HG02943 (cell line): Measurements from ENCODE around the gene DNAJB6.

Experiments used
- ATAC-seq: cut with Tn5 transposase; IDR thresholded peaks from one replicate; pipeline ENCODE4 v1.9.1; 2021; ENCODE audit warnings: mild to moderate bottlenecking, low read depth, moderate library complexity; ENCODE audit not compliant: unreplicated experiment

Gene DNAJB6

DNA sequence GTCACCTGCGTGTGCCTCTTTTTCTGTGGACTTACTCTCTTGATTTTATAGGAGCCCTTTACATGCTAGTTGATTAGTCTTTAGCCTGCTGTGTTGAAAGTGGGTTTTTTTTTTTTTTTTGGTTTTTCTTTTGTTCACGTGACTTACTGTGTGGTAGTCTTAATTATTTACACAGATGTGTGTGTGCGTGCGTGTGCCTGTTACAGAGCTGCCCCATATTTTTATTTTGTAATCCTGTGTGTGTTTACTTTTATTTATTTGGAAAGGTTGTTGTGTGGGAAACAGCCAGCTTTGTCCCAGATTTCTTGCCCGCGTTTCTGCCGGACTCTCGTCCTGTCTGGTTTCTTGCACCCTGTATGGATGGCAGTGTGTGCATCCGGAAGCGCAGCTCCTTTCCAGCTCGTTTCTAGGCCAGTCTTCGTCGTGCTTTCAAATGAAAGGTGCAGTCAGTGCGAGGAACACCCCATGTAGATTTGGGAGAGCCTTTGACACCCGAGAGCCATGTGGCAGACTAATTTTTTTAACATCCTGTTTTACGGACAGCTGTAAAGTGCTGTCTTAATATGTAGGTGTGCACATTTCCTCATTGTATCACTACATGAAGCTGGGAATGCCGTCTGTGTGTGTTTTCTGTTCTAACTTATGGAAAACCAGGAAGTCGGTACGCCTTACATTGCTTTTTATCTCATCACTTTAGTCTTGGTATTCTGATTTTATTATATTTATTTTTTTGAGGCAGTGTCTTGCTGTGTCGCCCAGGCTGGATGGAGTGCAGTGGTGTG lies 55.6 kb downstream of the DNAJB6 start:
- ATAC-seq, result no peak

GRCh38 chr7:157394246-157395191 lies 57.7 kb downstream of the DNAJB6 start:
- ATAC-seq, result no peak

DNA sequence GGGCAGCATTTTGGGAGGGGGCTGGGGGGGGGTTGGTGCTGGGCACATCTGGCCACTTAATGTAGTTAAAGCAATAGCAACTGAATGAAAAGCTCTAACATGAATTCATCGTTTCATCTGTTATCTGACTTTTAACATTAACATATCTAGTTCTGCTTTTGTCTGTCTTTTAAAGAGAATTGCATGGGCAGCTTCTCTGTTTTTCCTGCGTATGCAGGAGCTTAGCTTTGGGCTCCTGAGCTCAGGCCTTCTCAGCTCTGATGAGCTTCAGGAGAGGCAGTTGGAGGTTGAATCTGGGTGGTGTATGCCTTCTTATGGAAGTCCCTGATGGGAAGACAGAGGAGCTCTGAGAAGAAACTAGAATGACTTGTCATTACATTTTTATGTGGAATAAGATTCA lies 58.4 kb downstream of the DNAJB6 start:
- ATAC-seq, result no peak

DNA sequence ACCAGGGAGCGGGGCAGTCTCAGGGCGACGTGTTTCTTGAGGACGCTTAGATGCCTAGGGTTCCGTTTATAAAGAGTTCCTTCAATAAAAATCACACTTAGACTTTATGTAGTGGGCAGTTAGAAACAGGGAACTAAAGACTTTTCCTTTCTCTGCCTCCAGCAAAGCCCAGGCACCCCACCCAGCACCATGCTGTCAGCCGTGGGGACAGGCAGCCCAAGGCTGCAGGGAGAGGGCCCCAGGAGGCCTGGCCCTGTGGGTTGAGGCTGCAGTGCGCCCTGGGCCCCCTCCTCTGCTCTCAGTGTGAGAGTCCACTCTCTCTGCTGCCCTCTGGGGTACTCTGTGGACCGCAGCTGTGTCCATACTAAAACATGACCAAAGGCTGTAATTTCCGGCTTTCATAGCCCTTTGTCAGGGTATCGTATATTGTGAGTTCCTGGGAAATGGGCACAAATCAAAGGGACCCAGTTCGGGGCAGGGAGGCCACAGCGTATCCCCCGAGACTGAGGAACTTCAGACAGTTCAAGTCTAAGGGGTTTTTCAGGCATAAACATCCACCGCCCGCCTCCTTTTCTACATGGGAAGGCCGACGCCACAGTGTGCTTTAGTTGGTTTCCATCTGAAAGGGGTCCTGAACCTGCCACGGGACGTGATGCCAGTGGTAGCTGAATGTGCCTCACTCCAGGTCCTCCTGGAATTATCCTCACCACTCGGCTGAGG lies 59.7 kb downstream of the DNAJB6 start:
- ATAC-seq, result no peak

GRCh38 chr7:157397036-157397720 lies 60.4 kb downstream of the DNAJB6 start:
- ATAC-seq, result no peak

DNA sequence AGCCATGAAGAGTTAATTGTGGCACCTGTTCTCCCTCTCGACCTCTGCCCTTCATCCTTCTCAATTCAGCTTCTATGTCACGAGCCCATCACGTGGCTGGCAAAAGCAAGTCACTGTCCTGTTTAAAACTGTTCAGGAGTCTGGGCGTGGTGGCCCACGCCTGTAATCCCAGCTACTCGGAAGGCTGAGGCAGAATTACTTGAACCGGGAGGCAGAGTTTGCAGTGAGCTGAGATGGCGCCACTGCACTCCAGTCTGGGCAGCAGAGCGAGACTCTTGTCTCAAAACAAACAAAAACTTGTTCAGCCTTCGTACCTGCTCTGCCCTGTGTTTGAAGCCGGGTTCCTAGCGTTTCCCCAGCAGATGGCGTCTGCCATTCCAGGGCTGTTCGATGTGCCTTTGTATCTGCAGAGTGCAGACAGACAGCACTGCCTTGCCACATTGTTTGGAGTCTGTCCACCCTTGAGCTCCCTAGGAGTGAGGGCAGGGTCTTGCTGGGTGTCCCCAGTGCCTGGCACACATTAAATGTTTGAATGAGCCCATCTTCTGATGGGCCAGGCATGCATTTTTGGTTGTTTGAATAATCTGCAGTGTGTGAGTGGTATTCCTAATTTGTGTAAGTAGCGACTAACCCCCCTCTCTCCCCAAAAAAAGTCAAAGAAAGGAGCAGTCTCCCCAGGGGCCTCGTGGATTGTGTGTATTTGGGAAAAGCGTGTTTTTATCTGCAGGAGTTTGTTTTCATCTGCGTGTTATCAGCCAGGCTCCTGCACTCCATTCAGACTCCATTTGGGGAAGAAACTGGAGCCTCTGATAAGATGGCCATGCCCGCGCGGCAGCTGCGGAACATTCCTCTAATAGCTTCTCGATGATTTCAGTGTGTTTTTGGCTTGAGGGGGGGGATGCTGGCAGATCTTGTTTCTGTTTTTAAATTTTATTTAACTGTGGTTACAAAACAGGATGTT lies 61.2 kb downstream of the DNAJB6 start:
- no peak for ATAC-seq

- no peak for ATAC-seq
Observed at GRCh38 chr7:157399086-157399687, 62.4 kb downstream of the DNAJB6 start.

DNA sequence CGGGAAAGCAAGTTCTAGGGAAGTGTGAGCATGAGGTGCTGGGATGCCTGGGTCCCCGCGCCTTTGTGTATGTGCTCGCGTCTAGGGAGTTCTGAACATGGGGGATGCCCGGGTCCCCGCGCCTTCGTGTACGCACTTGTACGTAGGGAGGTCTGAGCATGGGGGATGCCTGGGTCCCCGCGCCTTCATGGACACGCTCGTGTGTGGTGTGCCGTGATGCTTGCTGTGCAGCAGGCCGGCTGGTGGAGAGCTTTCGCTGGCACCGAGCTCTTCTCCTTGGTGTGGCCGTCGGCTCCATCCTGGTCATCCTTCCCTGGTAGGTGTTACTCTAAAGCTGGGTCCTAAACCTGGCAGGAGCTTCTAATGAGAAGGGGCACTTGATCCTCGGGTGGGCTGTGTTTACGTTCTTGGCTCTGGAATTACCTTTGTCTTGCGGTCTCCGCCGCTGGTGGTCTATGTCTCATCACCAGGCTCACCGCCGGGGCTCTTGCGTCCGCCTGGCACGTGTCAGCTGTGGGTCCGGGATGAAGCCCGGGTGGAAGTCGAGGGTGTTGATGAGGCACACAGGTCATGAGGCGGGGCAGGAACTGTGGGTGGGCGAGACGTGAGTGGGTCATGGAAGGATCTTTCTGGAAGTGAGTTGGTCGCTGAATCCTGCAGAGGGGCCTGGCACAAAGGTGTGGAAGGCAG lies 63.5 kb downstream of the DNAJB6 start:
- ATAC-seq, result no peak

- ATAC-seq, result no peak
Observed at GRCh38 chr7:157401567-157402387, 65.0 kb downstream of the DNAJB6 start.

- no peak for ATAC-seq
Observed at GRCh38 chr7:157402388-157402703, 65.5 kb downstream of the DNAJB6 start.

DNA sequence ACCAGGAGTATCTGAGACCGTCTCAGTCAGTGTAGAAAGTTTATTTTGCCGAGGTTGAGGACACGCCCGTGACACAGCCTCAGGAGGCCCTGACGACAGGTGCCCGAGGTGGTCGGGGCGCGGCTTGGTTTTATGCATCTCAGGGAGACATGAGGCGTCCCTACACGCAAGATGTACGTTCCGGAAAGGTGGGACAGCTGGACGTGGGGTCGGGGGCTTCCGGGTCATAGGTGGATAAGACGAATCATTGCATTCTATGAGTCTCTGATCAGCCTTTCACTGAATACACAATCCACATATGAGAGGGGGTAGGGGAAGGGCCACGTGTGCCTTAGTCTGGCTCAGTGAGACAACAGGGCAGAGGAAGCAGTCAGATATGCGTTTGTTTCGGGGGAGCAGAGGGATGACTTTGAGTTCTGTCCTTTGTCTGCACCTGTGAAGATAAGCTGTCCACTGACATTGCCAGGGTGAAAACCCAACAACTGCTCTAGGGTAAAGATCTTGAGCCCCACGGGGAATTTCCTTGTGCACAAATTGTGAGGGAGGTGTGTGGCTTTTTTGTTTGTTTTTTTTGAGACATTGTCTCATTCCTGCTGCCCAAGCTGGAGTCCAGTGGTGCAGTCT lies 66.2 kb downstream of the DNAJB6 start:
- ATAC-seq, result no peak

- no peak for ATAC-seq
Observed at GRCh38 chr7:157403646-157404401, 67.0 kb downstream of the DNAJB6 start.

DNA sequence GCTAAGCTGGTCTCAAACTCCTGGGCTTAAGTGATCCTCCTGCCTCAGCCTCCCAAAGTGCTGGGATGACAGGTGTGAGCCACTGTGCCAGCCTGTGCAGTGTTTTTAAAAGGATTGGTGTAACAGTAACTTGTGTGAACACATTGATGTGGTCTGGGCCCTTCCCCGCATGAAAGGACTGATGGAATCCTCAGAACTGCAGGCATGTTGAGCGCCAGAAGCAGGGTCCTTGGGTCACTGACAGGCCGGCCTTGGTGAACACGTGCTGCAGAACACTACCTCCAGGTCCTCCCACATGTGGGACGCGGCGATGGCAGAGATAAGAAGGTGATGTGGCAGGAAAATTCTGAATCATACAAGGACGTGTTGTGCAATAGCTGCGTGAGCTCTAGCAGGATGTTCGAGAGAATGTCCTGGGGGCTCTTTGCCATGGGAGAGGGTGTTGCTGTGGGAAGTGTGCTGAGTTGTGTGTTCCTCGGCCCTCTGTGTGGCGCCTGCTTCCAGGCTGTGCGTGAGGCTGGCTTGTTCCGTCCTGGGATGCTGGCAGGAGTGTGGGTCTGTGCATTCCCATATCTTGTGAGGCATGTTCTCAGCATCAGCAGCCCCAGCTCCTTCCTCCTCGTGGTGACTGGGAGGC lies 68.2 kb downstream of the DNAJB6 start:
- ATAC-seq, result no peak

DNA sequence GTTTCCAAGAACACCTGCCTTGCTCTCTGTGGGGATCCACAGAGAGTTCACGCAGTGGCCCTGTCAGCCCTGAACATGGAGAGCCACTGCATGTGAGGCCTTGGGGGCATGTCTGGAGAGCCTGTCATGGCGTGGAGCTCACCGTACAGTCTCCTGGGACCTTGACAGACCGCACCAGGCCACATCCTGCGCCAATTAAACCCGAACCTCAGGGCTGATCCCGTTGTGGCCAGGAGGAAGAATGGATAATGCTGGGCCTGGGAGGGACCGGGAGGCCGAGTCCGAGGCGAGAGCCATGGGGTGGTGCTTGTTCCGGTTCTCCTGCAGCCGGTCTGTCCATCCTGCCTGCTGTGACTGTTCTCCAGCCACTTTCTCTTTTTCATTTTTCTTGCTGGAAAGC lies 68.7 kb downstream of the DNAJB6 start:
- no peak for ATAC-seq

GRCh38 chr7:157405914-157406810 lies 69.4 kb downstream of the DNAJB6 start:
- ATAC-seq, result no peak
